HG03175 (cell line): ENCODE measurements around the gene SUSD2.

ENCODE experiments used
- ATAC-seq: cut with Tn5 transposase; IDR thresholded peaks from one replicate; pipeline ENCODE4 v1.9.1; 2021; ENCODE audit warnings: mild to moderate bottlenecking, moderate library complexity; ENCODE audit not compliant: unreplicated experiment

The SUSD2 gene

DNA sequence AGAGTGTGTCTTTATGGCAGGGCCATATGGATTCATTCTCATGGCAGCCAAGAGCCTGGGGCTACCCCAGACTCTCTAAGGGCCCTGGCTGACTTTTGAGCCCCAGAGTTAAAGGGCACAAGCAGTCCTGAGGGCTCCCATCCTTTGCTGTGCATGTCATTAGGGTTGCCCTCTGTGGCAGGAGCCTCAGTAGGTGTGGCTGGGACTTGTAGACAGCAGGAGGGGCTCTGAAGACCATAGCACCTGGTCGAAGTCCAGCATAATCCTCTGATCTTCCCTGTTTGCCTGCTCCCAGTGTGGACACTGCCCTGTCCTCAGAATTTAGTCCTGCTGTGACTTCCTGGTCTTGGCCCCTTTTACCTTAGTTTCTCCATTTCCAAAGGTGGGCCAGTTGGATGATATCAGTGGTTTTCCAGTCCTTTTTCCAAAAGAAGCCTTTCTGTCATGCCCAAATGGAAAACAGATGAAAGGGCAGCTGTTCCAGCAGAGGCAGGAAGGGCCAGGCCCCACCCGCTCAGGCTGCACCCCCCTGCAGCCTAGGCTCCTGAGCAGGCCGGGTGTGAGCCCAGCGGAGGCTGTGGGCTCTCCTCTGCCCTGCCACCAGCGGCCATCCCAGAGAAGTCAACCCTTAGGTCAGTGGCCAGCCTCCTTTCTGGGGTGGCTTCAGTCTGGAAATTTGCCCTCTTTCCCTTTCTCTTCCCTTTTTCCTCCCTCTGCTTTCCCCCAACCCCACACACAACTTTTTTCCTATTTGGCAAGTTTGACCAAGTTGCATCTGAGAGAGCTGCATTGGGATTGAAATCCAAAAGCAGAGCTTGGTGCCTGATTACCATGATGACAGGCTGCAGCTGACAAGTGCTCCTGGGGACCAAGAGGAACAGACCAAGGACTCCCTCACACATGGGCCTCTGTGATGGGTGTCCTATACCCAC, 32.8 kb upstream of the SUSD2 start:
- ATAC-seq = no peak

DNA sequence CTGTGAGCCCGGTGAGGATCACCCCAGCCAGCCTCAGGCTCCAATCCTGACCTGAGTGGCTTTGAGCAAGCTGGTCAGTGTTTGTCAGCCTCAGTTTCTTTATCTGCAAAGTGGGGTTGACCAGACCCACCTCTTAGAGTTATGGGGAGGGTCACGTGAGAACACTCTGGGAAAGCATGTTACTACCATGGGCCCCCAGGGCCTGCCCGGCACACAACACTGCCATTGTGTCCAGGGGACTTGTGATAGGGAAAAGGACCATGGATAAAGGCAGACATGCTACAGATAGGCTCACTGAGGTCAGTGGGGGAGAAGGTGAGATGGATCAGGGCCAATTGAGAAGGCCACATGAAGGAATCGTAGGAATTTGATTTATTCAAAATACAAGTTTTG, 32.1 kb upstream of the SUSD2 start:
- ATAC-seq = no peak

GRCh38 chr22:24153353-24153752, 27.9 kb upstream of the SUSD2 start:
- no peak for ATAC-seq

GRCh38 chr22:24153959-24154358, 27.3 kb upstream of the SUSD2 start:
- ATAC-seq = no peak

DNA sequence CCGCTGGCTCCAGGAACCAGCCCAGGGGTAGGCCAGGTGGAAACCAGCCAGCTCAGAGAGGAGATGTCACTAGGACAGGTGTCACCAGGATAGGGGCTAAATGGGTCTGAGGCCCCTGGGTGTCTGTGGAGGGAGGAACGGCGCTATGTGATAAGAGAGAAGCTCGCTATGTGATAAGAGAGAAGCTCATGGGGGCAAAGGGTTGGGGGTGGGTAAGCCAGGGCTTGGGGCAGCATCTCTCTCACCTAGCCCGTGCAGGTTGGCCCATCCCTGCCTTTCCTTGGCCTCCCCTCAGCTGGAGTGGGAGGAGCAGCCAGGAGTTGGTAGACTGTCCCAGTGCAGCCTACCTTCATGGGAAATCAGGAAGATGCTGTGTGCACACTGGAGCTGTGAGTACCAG, 26.5 kb upstream of the SUSD2 start:
- ATAC-seq = no peak

DNA sequence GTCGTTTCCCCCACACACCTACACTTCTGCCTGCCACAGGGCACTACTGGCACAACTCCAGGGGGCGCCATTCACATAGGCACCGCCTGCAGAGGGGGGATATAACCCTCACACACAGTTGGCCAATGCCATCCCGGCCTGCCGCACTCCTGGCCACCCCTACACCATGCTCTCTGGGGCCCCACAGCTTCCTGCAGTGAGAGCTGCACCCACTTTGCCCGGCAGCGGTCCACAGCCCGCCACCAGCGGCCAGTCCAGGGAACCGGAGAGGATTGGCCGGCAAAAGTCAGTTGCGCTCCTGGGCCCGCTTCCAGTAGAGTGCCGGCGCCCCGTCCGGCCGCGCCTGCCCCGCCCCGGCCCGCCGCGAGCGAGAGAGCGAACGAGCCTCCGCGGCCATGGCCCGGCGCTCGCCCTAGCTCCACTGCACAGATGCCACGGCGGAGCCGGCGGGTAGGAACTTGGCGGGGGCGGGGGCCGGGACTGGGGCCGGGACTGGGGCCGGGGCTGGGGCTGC, 25.6 kb upstream of the SUSD2 start:
- peak; percentile 44 for ATAC-seq

GRCh38 chr22:24156141-24156912, 25.0 kb upstream of the SUSD2 start:
- peak; percentile 40 for ATAC-seq

GRCh38 chr22:24156913-24157821, 24.1 kb upstream of the SUSD2 start:
- peak; percentile 78 for ATAC-seq

DNA sequence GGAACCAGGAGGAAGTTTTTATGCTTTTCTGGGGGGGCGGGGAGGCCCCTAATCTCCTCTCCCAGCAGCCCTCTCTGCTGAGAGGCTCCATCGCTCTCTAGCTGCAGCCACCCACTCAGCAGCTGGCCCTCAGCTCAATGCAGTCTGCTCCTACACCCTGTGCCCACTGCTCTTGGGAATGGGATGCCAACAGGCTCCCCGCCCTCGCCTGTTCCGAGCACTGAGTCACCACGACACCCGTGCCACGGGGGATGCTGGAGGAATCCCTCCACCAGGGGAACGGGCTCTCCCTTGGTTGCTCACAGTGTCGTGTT, 23.5 kb upstream of the SUSD2 start:
- no peak for ATAC-seq

DNA sequence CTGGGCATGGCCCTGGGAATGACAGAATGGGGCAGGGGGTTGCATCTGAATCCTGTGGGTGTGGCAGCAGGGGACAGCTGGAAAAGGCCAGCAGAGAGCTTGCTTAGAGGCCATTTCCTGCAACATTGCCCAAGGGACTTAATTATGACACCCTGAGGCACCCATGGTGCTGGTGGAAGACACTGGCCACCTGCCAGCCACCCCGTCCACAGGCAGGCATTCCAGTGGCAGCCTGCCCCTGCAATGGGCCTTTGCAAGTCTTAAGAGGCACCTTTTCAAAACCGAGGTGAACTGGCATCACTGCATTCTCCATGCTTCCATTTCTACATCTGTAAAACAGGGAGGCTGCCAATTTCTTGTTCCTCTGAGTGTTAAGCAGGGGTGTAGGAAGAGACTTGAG, 21.6 kb upstream of the SUSD2 start:
- ATAC-seq = no peak

DNA sequence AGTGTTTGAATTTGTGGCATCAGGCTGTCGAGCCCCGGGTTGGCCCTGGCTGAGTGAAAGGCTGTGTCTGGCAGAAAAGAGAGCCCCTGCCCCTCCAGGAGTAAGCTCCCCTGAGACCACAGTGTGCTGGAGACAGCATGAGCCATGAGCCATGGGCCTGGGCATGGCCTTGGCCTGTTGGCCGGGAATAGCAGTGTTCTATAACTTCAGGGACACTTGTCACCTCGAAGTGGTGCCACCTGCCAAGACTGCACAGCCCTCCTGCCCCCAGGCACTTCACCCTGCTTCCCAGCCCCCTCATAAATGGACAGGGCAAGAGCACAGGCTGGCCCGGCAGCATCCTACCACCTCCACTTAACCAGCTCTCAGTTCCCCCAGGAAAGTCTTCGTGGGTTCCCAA, 20.7 kb upstream of the SUSD2 start:
- no peak for ATAC-seq

- no peak for ATAC-seq
These were observed 19.8 kb upstream of the SUSD2 start for GRCh38 chr22:24161485-24161884.

GRCh38 chr22:24161909-24162308, 19.4 kb upstream of the SUSD2 start:
- ATAC-seq = no peak

- ATAC-seq = no peak
These were observed 18.9 kb upstream of the SUSD2 start for GRCh38 chr22:24162436-24162835.

DNA sequence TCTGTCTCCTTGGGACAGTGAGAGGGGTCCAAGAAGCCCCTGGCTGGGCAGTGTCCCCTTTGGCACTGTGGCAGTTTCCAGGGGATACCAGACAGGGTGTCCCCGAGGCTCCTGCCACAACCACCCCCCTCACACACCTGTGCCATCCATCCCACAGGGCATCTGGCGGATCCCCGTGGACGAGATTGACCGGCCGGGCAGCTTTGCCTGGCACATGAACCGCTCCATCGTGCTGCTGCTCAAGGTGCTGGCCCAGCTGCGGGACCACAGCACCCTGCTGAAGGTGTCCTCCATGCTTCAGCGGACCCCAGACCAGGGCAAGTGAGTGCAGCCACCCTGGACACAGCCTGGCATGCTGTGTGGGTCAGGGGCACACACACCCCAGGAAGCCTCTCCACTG, 17.0 kb upstream of the SUSD2 start:
- ATAC-seq = no peak

DNA sequence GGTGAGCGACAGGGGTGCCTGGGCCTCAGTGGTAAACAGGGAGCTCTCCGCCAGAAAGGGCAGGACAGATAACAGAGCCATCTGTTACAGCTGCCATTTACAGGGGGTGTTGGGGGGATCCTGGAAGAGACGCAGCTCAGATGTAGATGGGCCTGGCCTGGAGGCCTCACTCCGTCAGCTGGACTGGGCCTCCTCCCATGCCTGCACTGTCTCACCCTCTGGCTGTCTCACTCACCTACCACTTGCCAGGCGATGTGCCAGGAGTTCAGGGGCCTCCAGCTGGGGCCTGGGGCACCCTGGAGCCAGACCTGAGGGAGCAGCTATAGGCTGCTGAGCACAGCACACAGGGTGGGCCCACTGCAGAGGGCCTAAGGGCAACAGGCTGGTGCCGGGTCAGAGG, 16.3 kb upstream of the SUSD2 start:
- no peak for ATAC-seq

- no peak for ATAC-seq
These were observed 15.6 kb upstream of the SUSD2 start for GRCh38 chr22:24165673-24166072.

GRCh38 chr22:24166811-24167210, 14.5 kb upstream of the SUSD2 start:
- no peak for ATAC-seq

GRCh38 chr22:24169439-24170058, 11.7 kb upstream of the SUSD2 start:
- no peak for ATAC-seq

DNA sequence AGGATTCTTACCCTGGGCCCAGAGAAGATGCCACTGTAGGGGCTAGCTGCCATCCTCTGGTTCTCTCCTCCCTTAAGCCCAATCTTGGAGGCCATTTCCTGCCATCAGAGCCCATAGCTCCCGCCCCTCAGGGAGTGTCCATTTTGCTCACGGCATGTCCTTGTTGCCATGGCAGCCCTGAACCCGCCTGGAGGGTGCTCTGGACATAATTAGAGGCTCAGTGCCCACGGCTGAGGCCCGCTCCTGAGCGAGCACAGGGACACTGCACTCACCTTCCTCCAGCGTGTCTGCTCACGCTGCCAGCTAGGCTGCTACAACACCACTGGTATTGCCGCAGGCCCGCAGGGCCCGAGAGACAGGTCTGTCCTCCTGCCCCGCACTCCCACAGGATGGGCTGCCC, 11.1 kb upstream of the SUSD2 start:
- no peak for ATAC-seq

DNA sequence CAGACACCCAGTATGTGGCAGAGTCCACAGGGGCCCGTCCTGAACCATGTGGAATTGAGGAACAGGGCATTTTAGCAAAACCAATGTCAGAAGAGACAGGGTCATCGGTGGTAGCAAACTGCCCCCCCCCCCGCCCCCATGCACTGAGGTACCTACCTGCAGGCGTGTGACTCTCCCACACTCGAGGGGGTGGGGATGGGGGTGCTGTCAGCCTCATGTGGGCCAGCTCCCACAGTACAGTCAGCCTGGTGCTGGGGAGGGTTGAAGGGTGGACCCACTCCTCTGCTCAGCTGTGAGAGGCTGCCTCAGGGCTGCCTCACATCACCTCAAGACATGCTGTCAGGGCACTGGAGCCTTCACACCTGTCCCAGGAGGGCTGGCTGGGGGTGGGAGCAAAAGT, 10.7 kb upstream of the SUSD2 start:
- ATAC-seq = no peak
